ENCODE results near the gene GALNT17.
"Not testable (repeated sequence)": the region's sequence is repeated elsewhere in the genome, so short reads cannot be mapped to it uniquely, and the experiment has no call there.

GALNT17 gene

GRCh38 chr7:71710442-71710841 lies 578.5 kb downstream of the GALNT17 start:
- DNase-seq: no peak

DNA sequence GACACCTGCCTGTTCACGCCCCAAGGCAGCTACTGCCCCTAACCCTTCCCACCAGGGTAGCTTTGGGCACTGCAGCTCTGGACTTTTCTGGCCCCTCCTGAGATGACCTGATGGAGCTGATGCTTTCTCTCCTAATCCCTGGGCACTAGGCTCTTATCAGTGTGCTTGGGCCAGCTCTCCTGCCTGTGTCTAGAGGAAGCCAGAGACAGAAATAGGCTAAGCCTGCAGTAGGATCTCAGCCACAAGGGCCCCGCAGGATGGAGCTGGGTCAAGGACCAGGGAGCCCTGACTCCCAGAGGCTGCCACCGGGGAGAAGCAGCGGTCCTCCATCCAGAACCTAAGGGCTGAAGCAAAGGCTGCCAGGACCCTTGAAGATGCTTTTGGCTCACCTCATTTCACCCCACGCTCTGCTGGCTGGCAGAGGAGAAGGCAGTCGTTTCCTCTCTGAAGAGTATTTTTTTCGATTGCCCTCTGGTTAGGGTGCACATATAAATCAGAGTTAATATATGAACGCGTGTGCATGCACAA lies 580.8 kb downstream of the GALNT17 start:
- DNase-seq: no peak

DNA sequence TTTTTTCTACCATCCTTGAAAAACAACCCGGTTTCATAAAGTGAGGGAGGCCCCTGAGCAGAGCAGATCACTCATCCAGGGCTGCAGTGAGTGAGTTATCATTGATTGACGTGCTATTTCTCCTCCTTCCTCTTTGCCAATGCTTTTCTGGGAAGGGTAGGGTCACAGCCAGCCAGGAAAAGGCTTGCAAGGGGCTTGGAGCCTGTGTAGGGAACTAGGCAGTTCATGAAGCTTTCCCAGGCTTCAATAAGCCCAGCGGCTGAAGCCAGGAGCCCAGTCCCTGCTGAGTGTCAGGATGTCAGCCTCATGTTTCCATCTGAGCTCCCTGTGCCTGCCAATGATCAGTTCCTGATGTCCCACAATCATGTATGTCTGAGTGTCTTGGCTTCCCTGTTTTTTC lies 584.7 kb downstream of the GALNT17 start:
- no peak for DNase-seq

DNA sequence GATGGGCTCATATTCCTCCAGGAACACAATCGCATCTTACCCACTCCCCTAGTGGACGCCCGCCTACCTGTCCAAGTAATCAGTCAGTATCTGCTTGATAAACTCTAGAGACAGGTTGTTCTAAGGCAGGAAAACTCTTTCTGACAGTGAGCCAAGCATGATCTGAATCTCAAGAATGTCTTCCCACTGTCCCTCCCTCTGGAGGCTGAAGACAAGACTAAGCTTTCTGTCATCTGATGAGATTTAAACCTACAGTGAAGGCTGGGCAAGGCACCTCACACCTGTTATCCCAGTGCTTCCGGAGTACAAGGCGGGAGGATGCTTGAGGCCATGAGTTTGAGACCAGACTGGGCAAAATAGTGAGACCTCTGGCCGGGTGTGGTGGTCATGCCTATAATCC lies 586.6 kb downstream of the GALNT17 start:
- DNase-seq: no peak

GRCh38 chr7:71721742-71722141 lies 589.8 kb downstream of the GALNT17 start:
- DNase-seq: no peak

GRCh38 chr7:71723859-71724258 lies 591.9 kb downstream of the GALNT17 start:
- no peak for DNase-seq

- DNase-seq: no peak
Observed at GRCh38 chr7:71727347-71727746, 595.4 kb downstream of the GALNT17 start.

GRCh38 chr7:71731740-71732139 lies 599.8 kb downstream of the GALNT17 start:
- DNase-seq: no peak

DNA sequence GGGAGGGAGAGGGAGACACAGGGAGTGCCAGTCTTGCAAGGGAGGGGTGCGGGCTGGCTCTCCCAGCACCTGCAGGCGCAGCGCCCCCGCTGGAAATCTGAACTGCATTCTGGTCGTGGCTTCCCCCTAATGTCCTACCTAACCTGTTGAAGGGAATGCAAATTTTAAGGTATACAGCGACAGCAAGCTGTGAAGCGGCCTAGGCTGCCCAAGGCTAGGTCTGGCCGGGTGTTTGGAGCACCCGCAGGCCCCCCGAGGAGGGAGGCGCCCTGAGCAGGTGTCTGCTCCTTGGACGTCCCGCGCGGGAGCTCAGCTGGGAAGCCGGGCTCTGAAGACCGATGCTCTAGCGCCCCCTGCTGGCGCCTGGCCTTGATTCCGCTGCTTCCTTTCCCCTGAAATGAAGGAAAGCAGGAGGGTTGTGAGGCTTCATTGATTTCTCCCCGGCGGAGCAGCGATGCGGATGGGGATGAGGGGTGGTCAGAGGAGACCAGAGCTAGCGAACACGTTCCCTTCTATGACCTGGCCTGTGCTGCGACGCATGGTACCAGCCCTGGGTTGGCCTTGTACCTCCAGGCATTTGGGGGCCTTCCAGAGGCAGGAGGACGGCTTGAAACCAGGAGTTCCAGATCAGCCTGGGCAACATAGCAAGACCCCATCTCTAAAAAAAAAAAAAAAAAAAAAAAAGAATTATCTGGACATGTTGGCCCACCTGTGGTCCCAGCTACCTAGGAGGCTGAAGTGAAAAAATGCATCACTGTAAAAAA lies 601.3 kb downstream of the GALNT17 start:
- peak; percentile 62 for DNase-seq

DNA sequence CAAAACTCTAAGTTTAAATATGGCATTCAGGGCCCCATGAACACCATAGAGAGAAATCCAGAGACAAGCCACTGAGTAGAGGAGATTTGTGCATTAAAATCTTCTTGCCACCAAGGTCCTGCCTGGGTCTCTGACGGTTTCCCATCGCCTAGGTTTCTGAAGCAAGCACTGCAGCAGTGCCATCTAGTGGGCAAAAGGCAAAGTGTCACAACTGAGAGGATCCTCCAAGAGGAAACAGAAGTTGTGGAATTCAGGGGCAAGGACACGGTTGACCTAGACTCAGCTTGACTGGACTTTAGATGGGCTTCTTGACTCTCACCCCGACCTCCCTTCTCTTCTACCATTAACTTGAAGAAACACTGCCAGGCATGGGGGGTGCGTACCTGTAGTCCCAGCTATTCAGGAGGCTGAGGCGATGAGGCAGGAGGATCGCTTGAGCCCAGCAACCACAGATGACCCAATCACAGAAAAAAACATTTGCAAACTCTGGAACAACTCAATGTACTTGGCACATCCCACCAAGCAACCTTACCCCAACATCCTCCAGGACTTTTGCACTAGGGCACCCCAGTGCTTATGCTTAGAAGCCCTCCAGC lies 604.1 kb downstream of the GALNT17 start:
- peak; percentile 22 for DNase-seq

DNA sequence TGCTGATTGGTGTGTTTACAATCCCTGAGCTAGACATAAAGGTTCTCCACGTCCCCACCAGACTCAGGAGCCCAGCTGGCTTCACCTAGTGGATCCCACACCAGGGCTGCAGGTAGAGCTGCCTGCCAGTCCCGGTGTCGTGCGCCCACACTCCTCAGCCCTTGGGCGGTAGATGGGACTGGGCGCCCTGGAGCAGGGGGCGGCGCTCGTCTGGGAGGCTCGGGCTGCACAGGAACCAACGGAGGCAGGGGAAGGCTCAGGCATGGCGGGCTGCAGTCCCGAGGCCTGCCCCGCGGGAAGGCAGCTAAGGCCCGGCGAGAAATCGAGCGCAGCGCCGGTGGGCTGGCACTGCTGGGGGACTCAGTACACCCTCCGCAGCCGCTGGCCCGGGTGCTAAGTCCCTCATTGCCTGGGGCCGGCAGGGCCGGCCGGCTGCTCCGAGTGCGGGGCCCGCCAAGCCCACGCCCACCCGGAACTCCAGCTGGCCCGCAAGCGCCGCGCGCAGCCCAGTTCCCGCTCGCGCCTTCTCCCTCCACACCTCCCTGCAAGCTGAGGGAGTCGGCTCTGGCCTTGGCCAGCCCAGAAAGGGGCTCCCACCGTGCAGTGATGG lies 606.1 kb downstream of the GALNT17 start:
- DNase-seq: not testable (repeated sequence)

GRCh38 chr7:71739520-71740173 lies 607.7 kb downstream of the GALNT17 start:
- no peak for DNase-seq

GRCh38 chr7:71740174-71740560 lies 608.2 kb downstream of the GALNT17 start:
- no peak for DNase-seq

DNA sequence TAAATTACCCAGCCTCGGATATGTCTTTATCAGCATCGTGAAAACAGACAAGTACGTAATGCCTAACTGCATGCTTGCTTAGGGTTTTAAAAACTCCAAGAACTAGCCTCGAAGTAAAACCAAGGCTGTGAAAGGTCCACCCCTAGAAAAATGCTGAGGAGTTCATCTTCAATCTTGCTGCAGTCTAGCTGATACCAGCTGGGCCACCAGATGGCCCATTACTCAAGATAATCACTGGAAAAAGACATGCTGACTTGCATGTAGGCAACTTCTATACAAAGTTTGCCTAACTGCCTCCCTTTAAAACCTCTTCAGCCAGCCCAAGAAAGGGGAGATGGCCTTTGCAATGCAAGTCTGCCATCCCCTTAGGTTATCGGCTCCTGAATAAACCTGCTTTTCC lies 614.1 kb downstream of the GALNT17 start:
- DNase-seq: no peak

GRCh38 chr7:71750290-71750689 lies 618.3 kb downstream of the GALNT17 start:
- DNase-seq: no peak

DNA sequence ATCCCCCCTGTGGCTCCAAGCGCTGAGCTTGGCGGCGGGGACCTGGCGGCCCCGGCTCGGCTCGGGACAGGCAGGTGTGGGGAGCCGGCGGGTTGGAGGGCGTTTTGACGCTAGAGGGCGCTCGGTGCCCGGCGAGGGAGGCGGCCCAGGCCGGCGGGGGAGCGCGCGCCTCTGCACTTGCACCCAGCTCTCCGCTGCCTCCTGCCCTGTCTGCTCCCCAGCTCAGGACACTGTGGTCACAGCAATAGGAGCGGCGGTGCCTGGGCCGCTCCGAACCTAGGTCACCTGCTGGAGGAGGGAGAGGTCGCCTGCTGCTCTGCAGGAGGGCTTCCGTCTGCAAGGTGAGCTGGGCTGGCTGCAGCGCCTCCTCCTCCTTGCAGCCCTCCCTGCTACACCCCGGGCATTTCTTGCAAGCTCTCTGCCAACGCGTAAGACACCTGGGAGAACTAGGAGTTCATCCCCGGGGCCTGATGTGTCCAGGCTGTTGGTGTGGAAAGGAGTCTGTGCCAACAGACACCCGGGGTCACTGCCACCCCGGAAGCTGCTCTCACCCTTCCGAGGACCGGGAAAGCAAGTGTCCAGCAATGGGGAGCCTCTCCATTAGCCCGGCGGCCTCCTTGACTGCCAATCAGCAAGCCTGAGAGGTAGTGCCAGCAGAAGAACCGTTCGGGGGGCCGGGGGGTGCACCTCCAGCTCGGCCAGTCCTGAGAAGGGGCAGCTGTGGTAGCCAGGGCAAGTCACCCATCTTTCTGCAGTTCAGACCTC lies 620.4 kb downstream of the GALNT17 start:
- DNase-seq: peak; percentile 11

- no peak for DNase-seq
Observed at GRCh38 chr7:71753236-71753635, 621.3 kb downstream of the GALNT17 start.

DNA sequence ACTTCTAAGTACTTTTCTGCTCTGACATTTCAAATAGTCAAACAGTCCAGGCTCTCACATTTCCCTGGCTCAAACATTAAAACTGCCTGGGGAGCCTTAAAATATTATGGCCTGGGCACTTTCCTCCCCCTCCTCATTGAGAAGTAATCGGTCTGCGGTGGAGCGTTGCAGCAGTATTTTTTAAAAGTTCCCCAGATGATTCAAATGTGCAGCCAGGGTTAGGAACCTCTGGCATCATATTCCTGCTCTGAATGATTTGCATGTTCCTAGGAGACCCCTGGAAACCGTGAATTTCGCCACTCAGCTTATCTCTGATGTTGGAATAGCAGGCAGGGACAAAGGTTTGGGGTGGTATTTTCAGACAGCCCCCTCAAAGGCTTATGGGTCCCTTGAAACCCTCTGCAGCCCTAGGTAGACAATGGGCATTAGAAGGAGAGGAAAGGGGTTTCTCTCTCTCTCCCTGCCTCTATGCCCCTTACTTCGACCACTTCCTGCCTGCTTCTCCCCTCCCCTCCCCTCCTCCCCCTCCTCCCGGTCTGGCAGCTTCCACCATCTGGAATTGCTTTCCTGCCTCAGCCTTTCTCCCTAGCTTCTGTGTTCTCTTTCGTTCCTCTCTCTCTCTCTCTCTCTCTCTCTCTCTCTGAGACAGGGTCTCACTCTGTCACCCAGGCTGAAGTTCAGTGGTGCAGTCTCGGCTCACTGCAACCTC lies 622.2 kb downstream of the GALNT17 start:
- DNase-seq: no peak

DNA sequence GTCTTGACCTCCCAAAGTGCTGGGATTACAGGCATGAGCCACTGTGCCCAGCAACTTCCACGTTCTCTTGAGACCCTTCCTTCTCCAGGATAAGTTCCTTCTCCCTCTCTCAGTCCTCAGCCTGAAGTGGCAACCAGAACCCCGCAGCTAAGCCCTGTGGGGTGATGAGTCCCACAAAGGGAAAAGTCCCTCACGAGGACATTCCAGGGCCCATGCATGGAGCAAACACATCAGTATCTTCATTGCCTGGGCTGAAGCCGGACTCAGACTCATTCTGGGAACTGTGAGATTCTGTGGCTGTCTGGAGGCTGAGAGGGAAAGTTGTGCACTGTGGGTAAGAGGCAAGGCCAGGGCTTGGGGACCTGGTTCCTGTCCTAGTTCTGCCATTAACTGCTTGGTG lies 622.9 kb downstream of the GALNT17 start:
- DNase-seq: no peak

GRCh38 chr7:71761336-71761735 lies 629.4 kb downstream of the GALNT17 start:
- DNase-seq: no peak
